ENCODE measurements around the gene EIF4E1B.

GRCh38 chr5:176646049-176646706, 15.7 kb downstream of the EIF4E1B start:
- TF ChIP-seq SP1 (IDR thresholded peaks at IDR 0.05) (no peak), NFRKB (IDR thresholded peaks at IDR 0.05) (no peak), HDGF (IDR thresholded peaks at IDR 0.05; ENCODE audit: borderline replicate concordance) (no peak), BHLHE40 (IDR thresholded peaks at IDR 0.05; ENCODE audit: borderline replicate concordance) (no peak), SUZ12 (IDR thresholded peaks at IDR 0.05) (no peak)

All from HEK293T (cell line).